ENCODE data around the gene SPEM2.

GRCh38 chr17:7425756-7426155 is 340 bp downstream of the SPEM2 start:
- TF ChIP-seq, protein P1, sequence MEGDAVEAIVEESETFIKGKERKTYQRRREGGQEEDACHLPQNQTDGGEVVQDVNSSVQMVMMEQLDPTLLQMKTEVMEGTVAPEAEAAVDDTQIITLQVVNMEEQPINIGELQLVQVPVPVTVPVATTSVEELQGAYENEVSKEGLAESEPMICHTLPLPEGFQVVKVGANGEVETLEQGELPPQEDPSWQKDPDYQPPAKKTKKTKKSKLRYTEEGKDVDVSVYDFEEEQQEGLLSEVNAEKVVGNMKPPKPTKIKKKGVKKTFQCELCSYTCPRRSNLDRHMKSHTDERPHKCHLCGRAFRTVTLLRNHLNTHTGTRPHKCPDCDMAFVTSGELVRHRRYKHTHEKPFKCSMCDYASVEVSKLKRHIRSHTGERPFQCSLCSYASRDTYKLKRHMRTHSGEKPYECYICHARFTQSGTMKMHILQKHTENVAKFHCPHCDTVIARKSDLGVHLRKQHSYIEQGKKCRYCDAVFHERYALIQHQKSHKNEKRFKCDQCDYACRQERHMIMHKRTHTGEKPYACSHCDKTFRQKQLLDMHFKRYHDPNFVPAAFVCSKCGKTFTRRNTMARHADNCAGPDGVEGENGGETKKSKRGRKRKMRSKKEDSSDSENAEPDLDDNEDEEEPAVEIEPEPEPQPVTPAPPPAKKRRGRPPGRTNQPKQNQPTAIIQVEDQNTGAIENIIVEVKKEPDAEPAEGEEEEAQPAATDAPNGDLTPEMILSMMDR (conservative IDR thresholded peaks at IDR 0.05; ENCODE audit: low read depth, low read length) = no peak
- TF ChIP-seq EZH2 (IDR thresholded peaks at IDR 0.05; ENCODE audit: low read length, unreplicated experiment) = no peak
